PC-3 (cell line): Measurements from ENCODE around the gene EVC.

ENCODE experiments used
- CTCF ChIP-seq: fragments of 300-600 bp; sonication (generic); conservative IDR thresholded peaks from 2 replicates; pipeline ENCODE4 v1.5.1; 2017; ENCODE audit warnings: antibody characterized with exemption, low read depth, mild to moderate bottlenecking, low read length
- EZH2 ChIP-seq: fragments of 300-600 bp; sonication (generic); IDR thresholded peaks from one replicate; pipeline ENCODE4 v1.6.1; 2017; ENCODE audit warnings: antibody characterized with exemption, mild to moderate bottlenecking, low read length; ENCODE audit not compliant: unreplicated experiment

- 0 out of 2 replicates have a peak, but pooled peaks have one; percentile 7 for TF ChIP-seq CTCF
- TF ChIP-seq EZH2, result no peak
These were observed 79.5 kb downstream of the EVC start for GRCh38 chr4:5790546-5790857.
